ENCODE measurements around the gene NSMCE1.
"Not testable (repeated sequence)": the region's sequence is repeated elsewhere in the genome, so short reads cannot be mapped to it uniquely, and the experiment has no call there.

The NSMCE1 gene

GRCh38 chr16:27211026-27211425, 57.5 kb downstream of the NSMCE1 start:
- H3K4me3 ChIP-seq (ENCODE audit: low read depth, low read length): no peak overlapping the region
- ChIA-PET CTCF (interaction anchor here (2.0 kb wide), 1 partner anchor 24 kb away, joined by 7 read pairs; no protein-coding TSS in a partner anchor), POLR2A (no interaction called here)
- DNase-seq (ENCODE audit: low read depth, low spot score): no peak
- TF ChIP-seq, protein P1, sequence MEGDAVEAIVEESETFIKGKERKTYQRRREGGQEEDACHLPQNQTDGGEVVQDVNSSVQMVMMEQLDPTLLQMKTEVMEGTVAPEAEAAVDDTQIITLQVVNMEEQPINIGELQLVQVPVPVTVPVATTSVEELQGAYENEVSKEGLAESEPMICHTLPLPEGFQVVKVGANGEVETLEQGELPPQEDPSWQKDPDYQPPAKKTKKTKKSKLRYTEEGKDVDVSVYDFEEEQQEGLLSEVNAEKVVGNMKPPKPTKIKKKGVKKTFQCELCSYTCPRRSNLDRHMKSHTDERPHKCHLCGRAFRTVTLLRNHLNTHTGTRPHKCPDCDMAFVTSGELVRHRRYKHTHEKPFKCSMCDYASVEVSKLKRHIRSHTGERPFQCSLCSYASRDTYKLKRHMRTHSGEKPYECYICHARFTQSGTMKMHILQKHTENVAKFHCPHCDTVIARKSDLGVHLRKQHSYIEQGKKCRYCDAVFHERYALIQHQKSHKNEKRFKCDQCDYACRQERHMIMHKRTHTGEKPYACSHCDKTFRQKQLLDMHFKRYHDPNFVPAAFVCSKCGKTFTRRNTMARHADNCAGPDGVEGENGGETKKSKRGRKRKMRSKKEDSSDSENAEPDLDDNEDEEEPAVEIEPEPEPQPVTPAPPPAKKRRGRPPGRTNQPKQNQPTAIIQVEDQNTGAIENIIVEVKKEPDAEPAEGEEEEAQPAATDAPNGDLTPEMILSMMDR (IDR thresholded peaks at IDR 0.05; ENCODE audit: insufficient read depth, low read length, missing control alignments): no peak

GRCh38 chr16:27210174-27210573, 58.4 kb downstream of the NSMCE1 start:
- ChIA-PET CTCF (interaction anchor here (2.0 kb wide), 1 partner anchor 25 kb away, joined by 7 read pairs; no protein-coding TSS in a partner anchor), POLR2A (no interaction called here)
- no peak for DNase-seq (ENCODE audit: low read depth, low spot score)
- no peak overlapping the region for H3K4me3 ChIP-seq (ENCODE audit: low read depth, low read length)
- TF ChIP-seq, protein P1 (IDR thresholded peaks at IDR 0.05; ENCODE audit: insufficient read depth, low read length, missing control alignments): no peak

DNA sequence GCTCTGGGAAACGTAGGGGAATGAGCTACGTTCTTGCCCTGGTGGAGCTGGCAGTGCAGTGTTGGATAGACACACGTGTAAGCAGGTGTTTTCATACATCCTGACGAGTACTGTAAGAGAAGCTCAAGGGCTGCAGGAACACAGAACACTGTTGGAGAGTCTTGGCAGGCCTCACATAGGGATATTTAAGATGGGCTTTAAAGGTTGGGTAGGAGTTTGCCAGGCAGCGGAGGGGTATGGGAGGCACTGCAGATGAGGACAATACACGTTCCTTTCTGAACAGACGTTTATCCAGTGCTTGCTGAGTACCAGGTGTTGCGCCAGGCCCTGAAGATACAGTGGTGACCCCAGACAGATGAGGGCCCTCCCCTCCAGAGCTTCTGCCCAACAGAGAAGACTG, 59.0 kb downstream of the NSMCE1 start:
- DNase-seq (ENCODE audit: low read depth, low spot score): no peak
- ChIA-PET CTCF (interaction anchor here (2.0 kb wide), 1 partner anchor 26 kb away, joined by 7 read pairs; no protein-coding TSS in a partner anchor), POLR2A (no interaction called here)
- H3K4me3 ChIP-seq (ENCODE audit: low read depth, low read length): no peak overlapping the region
- TF ChIP-seq, protein P1 (IDR thresholded peaks at IDR 0.05; ENCODE audit: insufficient read depth, low read length, missing control alignments): no peak

DNA sequence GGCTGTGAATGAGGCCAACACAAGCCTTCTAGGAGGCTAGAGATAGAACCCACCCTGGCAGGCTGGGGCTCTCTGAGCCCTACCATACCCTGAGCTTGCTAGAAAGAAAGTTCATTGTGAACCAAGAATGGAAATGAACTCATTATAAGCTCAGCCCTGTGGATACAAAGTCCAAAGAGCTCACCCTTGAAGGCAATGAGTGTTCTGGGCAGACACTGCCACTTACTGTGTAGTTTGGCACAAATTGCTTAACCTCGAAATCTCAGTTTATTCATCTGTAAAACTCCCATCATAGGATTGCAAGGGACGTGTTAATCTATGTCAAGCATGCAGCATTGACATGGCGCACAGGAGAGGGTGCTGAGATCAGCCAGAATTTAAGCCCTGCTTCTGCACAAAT, 59.8 kb downstream of the NSMCE1 start:
- TF ChIP-seq, protein P1 (IDR thresholded peaks at IDR 0.05; ENCODE audit: insufficient read depth, low read length, missing control alignments): no peak
- no peak overlapping the region for H3K4me3 ChIP-seq (ENCODE audit: low read depth, low read length)
- POLR2A ChIA-PET: no interaction called here
- DNase-seq (ENCODE audit: low read depth, low spot score): no peak
- CTCF ChIA-PET: interaction anchor here (1.0 to 1.5 kb wide), 2 partner anchors 26 to 159 kb away, joined by 3 to 6 read pairs; no protein-coding TSS in a partner anchor

DNA sequence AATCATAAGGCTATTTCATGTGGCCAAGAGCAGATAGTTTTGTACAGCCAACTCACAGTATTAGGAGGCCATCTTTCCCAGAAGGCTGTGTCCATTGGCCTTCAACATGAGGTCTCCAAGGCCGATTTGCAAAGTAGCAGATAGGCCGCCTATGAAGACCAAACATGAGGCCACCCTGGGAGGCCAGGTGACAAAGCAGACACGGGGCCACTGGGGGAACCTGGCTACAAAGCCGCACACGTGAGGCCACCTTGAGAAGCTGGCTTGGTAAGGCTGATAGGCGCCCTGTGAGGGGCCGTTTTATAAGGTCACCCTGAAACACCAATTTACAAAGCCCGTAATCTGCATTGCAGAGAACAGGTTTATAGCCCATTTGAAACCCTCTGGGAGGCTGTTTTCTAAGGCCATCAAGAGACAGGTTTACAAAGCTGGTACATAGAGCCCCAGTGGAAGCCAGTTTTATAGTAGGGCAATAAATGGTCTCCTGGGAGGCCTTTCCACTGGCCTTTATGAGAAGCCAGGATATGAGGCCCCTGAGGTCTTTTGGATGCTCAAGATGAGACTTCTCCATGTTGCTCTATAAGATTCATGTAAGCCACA, 60.4 kb downstream of the NSMCE1 start:
- ChIA-PET CTCF (interaction anchor here (1.0 to 1.5 kb wide), 2 partner anchors 26 to 160 kb away, joined by 3 to 6 read pairs; no protein-coding TSS in a partner anchor), POLR2A (interaction anchor here (0.6 kb wide), 1 partner anchor 27 kb away, joined by 3 read pairs; no protein-coding TSS in a partner anchor)
- no peak for DNase-seq (ENCODE audit: low read depth, low spot score)
- TF ChIP-seq, protein P1 (IDR thresholded peaks at IDR 0.05; ENCODE audit: insufficient read depth, low read length, missing control alignments): no peak
- H3K4me3 ChIP-seq (ENCODE audit: low read depth, low read length): no peak overlapping the region

DNA sequence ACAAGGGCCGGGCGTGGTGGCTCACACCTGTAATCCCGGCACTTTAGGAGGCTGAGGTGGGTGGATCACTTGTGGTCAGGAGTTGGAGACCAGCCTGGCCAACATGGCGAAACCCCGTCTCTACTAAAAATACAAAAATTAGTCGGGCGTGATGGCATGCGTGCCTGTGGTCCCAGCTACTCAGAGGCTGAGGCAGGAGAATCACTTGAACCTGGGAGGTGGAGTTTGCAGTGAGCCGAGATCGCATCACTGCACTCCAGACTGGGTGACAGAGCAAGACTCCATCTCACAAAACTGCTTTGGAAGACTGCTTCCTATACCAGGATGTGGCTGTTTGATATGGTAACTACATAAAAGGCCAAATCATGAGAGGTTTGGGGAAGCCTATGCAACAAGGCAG, 61.5 kb downstream of the NSMCE1 start:
- H3K4me3 ChIP-seq (ENCODE audit: low read depth, low read length); DNase-seq (ENCODE audit: low read depth, low spot score); POLR2A ChIA-PET; CTCF ChIA-PET: not testable (repeated sequence)
